ENCODE data around the gene NAT9. TPM values are rescaled to one million over a fixed set of nuclear protein-coding genes. Genes with fewer than 3 reads are reported as not detected.
A peak's percentile ranks its signal among the peaks of the same experiment; 100 is the strongest.

Gene NAT9
- total and polyA plus RNA-seq, 2 donors (not counting 1 experiment from before 2014, with no cell fraction given), result 34.7 to 39.6 TPM

- no peak overlapping the region for H3K4me3 ChIP-seq (replicated peaks in 1 of 4; ENCODE audit: control extremely low read depth in 1 of 4, insufficient read depth in 1 of 4, low read depth in 3 of 4, low read length in 4 of 4)
- no peaks in the 10 kb centered on the region for H3K79me2 ChIP-seq (ENCODE audit: control insufficient read depth, insufficient read depth, low read length)
- no peak for TF ChIP-seq EZH2 (IDR thresholded peaks at IDR 0.05; ENCODE audit: low read length, missing control alignments)
- TF ChIP-seq CTCF (conservative IDR thresholded peaks at IDR 0.05 in 1 of 2, IDR thresholded peaks at IDR 0.05 in 1 of 2; ENCODE audit: low read depth in 1 of 2, low read length in 2 of 2), result no peak
- no peaks in the 10 kb centered on the region for H3K9me3 ChIP-seq (ENCODE audit: control insufficient read depth, insufficient read depth, low read depth, low read length)
- H2AFZ ChIP-seq (ENCODE audit: low read length), result no peak overlapping the region
- H4K20me1 ChIP-seq (ENCODE audit: control insufficient read depth, extremely low read depth, insufficient read depth, low read length), result no peaks in the 10 kb centered on the region
- H3K9ac ChIP-seq (ENCODE audit: insufficient read depth, low read length), result no peak overlapping the region
- H3K27me3 ChIP-seq (ENCODE audit: control insufficient read depth, insufficient read depth, low read length), result no peaks in the 10 kb centered on the region
- H3K4me2 ChIP-seq (ENCODE audit: extremely low read depth, insufficient read depth, low read length), result peak overlapping the region; percentile 5
- peaks cover 11% of the 10 kb centered on the region for H3K4me1 ChIP-seq (ENCODE audit: control insufficient read depth, extremely low read depth, insufficient read depth, low read length)
- peak; percentile 42 to 71 for DNase-seq (ENCODE audit: low read depth in 2 of 2)
- H3K27ac ChIP-seq (ENCODE audit: insufficient read depth, low read length), result peak overlapping the region; percentile 69
- H3K36me3 ChIP-seq (ENCODE audit: control insufficient read depth, insufficient read depth, low read length), result peaks cover 20% of the 10 kb centered on the region
Observed at GRCh38 chr17:74768069-74768762, 7.9 kb downstream of the NAT9 start.

- no peaks in the 10 kb centered on the region for H3K9me3 ChIP-seq (ENCODE audit: control insufficient read depth, insufficient read depth, low read depth, low read length)
- no peak overlapping the region for H3K4me3 ChIP-seq (replicated peaks in 1 of 4; ENCODE audit: control extremely low read depth in 1 of 4, insufficient read depth in 1 of 4, low read depth in 3 of 4, low read length in 4 of 4)
- no peak overlapping the region for H3K4me2 ChIP-seq (ENCODE audit: extremely low read depth, insufficient read depth, low read length)
- no peaks in the 10 kb centered on the region for H3K79me2 ChIP-seq (ENCODE audit: control insufficient read depth, insufficient read depth, low read length)
- no peaks in the 10 kb centered on the region for H4K20me1 ChIP-seq (ENCODE audit: control insufficient read depth, extremely low read depth, insufficient read depth, low read length)
- H3K36me3 ChIP-seq (ENCODE audit: control insufficient read depth, insufficient read depth, low read length), result peaks cover 12% of the 10 kb centered on the region
- no peak overlapping the region for H2AFZ ChIP-seq (ENCODE audit: low read length)
- DNase-seq (ENCODE audit: low read depth in 2 of 2), result no peak
- no peak overlapping the region for H3K27ac ChIP-seq (ENCODE audit: insufficient read depth, low read length)
- no peaks in the 10 kb centered on the region for H3K27me3 ChIP-seq (ENCODE audit: control insufficient read depth, insufficient read depth, low read length)
- peaks cover 11% of the 10 kb centered on the region for H3K4me1 ChIP-seq (ENCODE audit: control insufficient read depth, extremely low read depth, insufficient read depth, low read length)
- TF ChIP-seq CTCF (conservative IDR thresholded peaks at IDR 0.05 in 1 of 2, IDR thresholded peaks at IDR 0.05 in 1 of 2; ENCODE audit: low read depth in 1 of 2, low read length in 2 of 2) (no peak), EZH2 (IDR thresholded peaks at IDR 0.05; ENCODE audit: low read length, missing control alignments) (no peak)
- H3K9ac ChIP-seq (ENCODE audit: insufficient read depth, low read length), result no peak overlapping the region
Observed at GRCh38 chr17:74767111-74767516, 9.0 kb downstream of the NAT9 start.

GRCh38 chr17:74766413-74766812 is 9.7 kb downstream of the NAT9 start:
- no peak for TF ChIP-seq CTCF (conservative IDR thresholded peaks at IDR 0.05 in 1 of 2, IDR thresholded peaks at IDR 0.05 in 1 of 2; ENCODE audit: low read depth in 1 of 2, low read length in 2 of 2)
- no peak for TF ChIP-seq EZH2 (IDR thresholded peaks at IDR 0.05; ENCODE audit: low read length, missing control alignments)

More at GRCh38 chr17:74766413-74766812, 9.7 kb downstream of the NAT9 start:
- peaks cover 5% of the 10 kb centered on the region for H3K36me3 ChIP-seq (ENCODE audit: control insufficient read depth, insufficient read depth, low read length)
- no peaks in the 10 kb centered on the region for H4K20me1 ChIP-seq (ENCODE audit: control insufficient read depth, extremely low read depth, insufficient read depth, low read length)
- H3K9ac ChIP-seq (ENCODE audit: insufficient read depth, low read length), result no peak overlapping the region
- no peak overlapping the region for H3K27ac ChIP-seq (ENCODE audit: insufficient read depth, low read length)
- peaks cover 11% of the 10 kb centered on the region for H3K4me1 ChIP-seq (ENCODE audit: control insufficient read depth, extremely low read depth, insufficient read depth, low read length)
- H3K9me3 ChIP-seq (ENCODE audit: control insufficient read depth, insufficient read depth, low read depth, low read length), result no peaks in the 10 kb centered on the region
- H3K27me3 ChIP-seq (ENCODE audit: control insufficient read depth, insufficient read depth, low read length), result no peaks in the 10 kb centered on the region
- H3K4me2 ChIP-seq (ENCODE audit: extremely low read depth, insufficient read depth, low read length), result no peak overlapping the region
- no peak for DNase-seq (ENCODE audit: low read depth in 2 of 2)
- H2AFZ ChIP-seq (ENCODE audit: low read length), result no peak overlapping the region
- no peak overlapping the region for H3K4me3 ChIP-seq (replicated peaks in 1 of 4; ENCODE audit: control extremely low read depth in 1 of 4, insufficient read depth in 1 of 4, low read depth in 3 of 4, low read length in 4 of 4)
- H3K79me2 ChIP-seq (ENCODE audit: control insufficient read depth, insufficient read depth, low read length), result no peaks in the 10 kb centered on the region
